ENCODE data around the gene TSACC. TPM values are rescaled to one million over a fixed set of nuclear protein-coding genes. Genes with fewer than 3 reads are reported as not detected.
"Not testable (repeated sequence)": the region's sequence is repeated elsewhere in the genome, so short reads cannot be mapped to it uniquely, and the experiment has no call there.

TSACC gene
- total RNA-seq, 1 experiment from 2014 or later, result not detected

DNA sequence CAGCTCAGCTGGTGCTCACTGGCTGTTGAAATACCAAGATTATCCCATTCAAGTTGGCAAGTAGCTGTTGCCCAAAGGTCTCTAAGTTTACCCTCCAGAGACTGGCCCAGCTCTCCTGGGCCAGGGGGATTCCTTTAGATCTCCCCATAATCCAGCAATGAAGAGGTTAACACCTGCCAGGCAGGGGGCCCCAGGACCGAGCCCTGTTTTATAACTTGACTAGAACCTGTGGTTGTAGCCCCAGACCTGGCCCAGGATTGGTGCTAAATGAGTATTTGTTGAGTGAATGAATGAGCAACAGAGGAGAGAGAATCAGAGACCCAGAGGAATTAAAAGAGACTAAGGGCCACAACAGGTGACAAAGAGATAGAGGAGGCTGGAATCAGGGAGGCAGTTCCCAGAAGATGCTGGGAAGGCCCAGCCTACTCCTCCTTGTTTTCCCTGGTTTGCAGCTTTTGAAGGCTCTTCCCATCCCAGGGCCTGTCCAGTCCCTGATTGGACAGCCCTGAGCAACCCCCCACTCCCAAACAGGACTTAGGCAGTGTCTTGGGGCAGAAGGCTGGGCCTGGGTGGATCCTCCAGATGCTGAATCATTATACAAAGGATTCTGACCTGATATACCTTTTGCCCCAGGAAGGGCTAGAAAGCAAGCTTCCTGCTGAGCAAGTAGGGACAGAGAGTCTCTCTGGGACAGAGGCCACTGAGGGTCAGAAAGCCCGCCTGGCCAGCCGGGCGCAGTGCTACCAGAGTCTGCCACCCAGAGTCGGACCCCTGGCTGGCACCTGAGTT is 28.2 kb downstream of the TSACC start:
- Histone ChIP-seq H4K20me1 (ENCODE audit: insufficient read depth, low read depth, low read length) (no peaks in the 10 kb centered on the region), H3K27ac (ENCODE audit: low read length) (no peak overlapping the region), H3K4me1 (ENCODE audit: low read length) (no peaks in the 10 kb centered on the region), H3K9me3 (ENCODE audit: low read length) (no peaks in the 10 kb centered on the region), H3K27me3 (ENCODE audit: low read length) (no peaks in the 10 kb centered on the region), H3K79me2 (ENCODE audit: low read length) (no peaks in the 10 kb centered on the region), H2AFZ (ENCODE audit: low read length) (no peak overlapping the region), H3K4me3 (ENCODE audit: low read length) (no peak overlapping the region), H3K36me3 (ENCODE audit: insufficient read depth, low read length) (no peaks in the 10 kb centered on the region), H3K9ac (ENCODE audit: low read length) (no peak overlapping the region), H3K9me2 (replicated peaks; ENCODE audit: insufficient read depth, low read length) (no peaks in the 10 kb centered on the region), H3K4me2 (ENCODE audit: low read depth, low read length, poor library complexity, severe bottlenecking) (no peak overlapping the region)
- no peak for DNase-seq

- H4K20me1 ChIP-seq (ENCODE audit: insufficient read depth, low read depth, low read length), result no peaks in the 10 kb centered on the region
- no peaks in the 10 kb centered on the region for H3K4me1 ChIP-seq (ENCODE audit: low read length)
- H3K9me3 ChIP-seq (ENCODE audit: low read length), result no peaks in the 10 kb centered on the region
- no peak overlapping the region for H2AFZ ChIP-seq (ENCODE audit: low read length)
- no peak overlapping the region for H3K9ac ChIP-seq (ENCODE audit: low read length)
- no peak for DNase-seq
- no peak overlapping the region for H3K4me2 ChIP-seq (ENCODE audit: low read depth, low read length, poor library complexity, severe bottlenecking)
- H3K9me2 ChIP-seq (replicated peaks; ENCODE audit: insufficient read depth, low read length), result no peaks in the 10 kb centered on the region
- no peak overlapping the region for H3K27ac ChIP-seq (ENCODE audit: low read length)
- H3K27me3 ChIP-seq (ENCODE audit: low read length), result no peaks in the 10 kb centered on the region
- no peak overlapping the region for H3K4me3 ChIP-seq (ENCODE audit: low read length)
- no peaks in the 10 kb centered on the region for H3K79me2 ChIP-seq (ENCODE audit: low read length)
- no peaks in the 10 kb centered on the region for H3K36me3 ChIP-seq (ENCODE audit: insufficient read depth, low read length)
Measured at GRCh38 chr1:156367383-156368156, 29.2 kb downstream of the TSACC start.

GRCh38 chr1:156368157-156368658 is 29.9 kb downstream of the TSACC start:
- H3K4me1 ChIP-seq (ENCODE audit: low read length), result no peaks in the 10 kb centered on the region
- no peaks in the 10 kb centered on the region for H3K9me3 ChIP-seq (ENCODE audit: low read length)
- no peaks in the 10 kb centered on the region for H3K27me3 ChIP-seq (ENCODE audit: low read length)
- H3K79me2 ChIP-seq (ENCODE audit: low read length), result no peaks in the 10 kb centered on the region
- H3K4me2 ChIP-seq (ENCODE audit: low read depth, low read length, poor library complexity, severe bottlenecking), result no peak overlapping the region
- no peak overlapping the region for H3K9ac ChIP-seq (ENCODE audit: low read length)
- H3K9me2 ChIP-seq (replicated peaks; ENCODE audit: insufficient read depth, low read length), result no peaks in the 10 kb centered on the region
- no peaks in the 10 kb centered on the region for H3K36me3 ChIP-seq (ENCODE audit: insufficient read depth, low read length)
- no peak overlapping the region for H3K4me3 ChIP-seq (ENCODE audit: low read length)
- H3K27ac ChIP-seq (ENCODE audit: low read length), result no peak overlapping the region
- H4K20me1 ChIP-seq (ENCODE audit: insufficient read depth, low read depth, low read length), result no peaks in the 10 kb centered on the region
- no peak for DNase-seq
- H2AFZ ChIP-seq (ENCODE audit: low read length), result no peak overlapping the region

GRCh38 chr1:156368889-156369684 is 30.8 kb downstream of the TSACC start, which contains the start of gene RHBG:
TSS of gene RHBG (plus strand) at chr1:156369211. CDS start at chr1:156369250, 39 bp downstream.
- Histone ChIP-seq H3K4me3 (ENCODE audit: low read length) (no peak within 1 kb of the TSS), H3K36me3 (ENCODE audit: insufficient read depth, low read length) (no peaks in the 10 kb centered on the region), H4K20me1 (ENCODE audit: insufficient read depth, low read depth, low read length) (no peaks in the 10 kb centered on the region), H3K79me2 (ENCODE audit: low read length) (no peaks in the 10 kb centered on the region), H2AFZ (ENCODE audit: low read length) (no peak within 1 kb of the TSS), H3K9me2 (replicated peaks; ENCODE audit: insufficient read depth, low read length) (no peaks in the 10 kb centered on the region), H3K9me3 (ENCODE audit: low read length) (no peaks in the 10 kb centered on the region), H3K9ac (ENCODE audit: low read length) (no peak within 1 kb of the TSS), H3K27me3 (ENCODE audit: low read length) (no peaks in the 10 kb centered on the region), H3K4me1 (ENCODE audit: low read length) (no peaks in the 10 kb centered on the region), H3K27ac (ENCODE audit: low read length) (no peak within 1 kb of the TSS), H3K4me2 (ENCODE audit: low read depth, low read length, poor library complexity, severe bottlenecking) (no peak within 1 kb of the TSS)
- DNase-seq, result no peak

- not testable (repeated sequence) for H3K4me1 ChIP-seq (ENCODE audit: low read length); H3K4me3 ChIP-seq (ENCODE audit: low read length); H4K20me1 ChIP-seq (ENCODE audit: insufficient read depth, low read depth, low read length); DNase-seq; H3K27ac ChIP-seq (ENCODE audit: low read length); H2AFZ ChIP-seq (ENCODE audit: low read length); H3K9ac ChIP-seq (ENCODE audit: low read length); H3K79me2 ChIP-seq (ENCODE audit: low read length); H3K9me2 ChIP-seq (replicated peaks; ENCODE audit: insufficient read depth, low read length); H3K4me2 ChIP-seq (ENCODE audit: low read depth, low read length, poor library complexity, severe bottlenecking); H3K9me3 ChIP-seq (ENCODE audit: low read length); H3K27me3 ChIP-seq (ENCODE audit: low read length); H3K36me3 ChIP-seq (ENCODE audit: insufficient read depth, low read length)
Measured at GRCh38 chr1:156369685-156370286, 31.5 kb downstream of the TSACC start.

DNA sequence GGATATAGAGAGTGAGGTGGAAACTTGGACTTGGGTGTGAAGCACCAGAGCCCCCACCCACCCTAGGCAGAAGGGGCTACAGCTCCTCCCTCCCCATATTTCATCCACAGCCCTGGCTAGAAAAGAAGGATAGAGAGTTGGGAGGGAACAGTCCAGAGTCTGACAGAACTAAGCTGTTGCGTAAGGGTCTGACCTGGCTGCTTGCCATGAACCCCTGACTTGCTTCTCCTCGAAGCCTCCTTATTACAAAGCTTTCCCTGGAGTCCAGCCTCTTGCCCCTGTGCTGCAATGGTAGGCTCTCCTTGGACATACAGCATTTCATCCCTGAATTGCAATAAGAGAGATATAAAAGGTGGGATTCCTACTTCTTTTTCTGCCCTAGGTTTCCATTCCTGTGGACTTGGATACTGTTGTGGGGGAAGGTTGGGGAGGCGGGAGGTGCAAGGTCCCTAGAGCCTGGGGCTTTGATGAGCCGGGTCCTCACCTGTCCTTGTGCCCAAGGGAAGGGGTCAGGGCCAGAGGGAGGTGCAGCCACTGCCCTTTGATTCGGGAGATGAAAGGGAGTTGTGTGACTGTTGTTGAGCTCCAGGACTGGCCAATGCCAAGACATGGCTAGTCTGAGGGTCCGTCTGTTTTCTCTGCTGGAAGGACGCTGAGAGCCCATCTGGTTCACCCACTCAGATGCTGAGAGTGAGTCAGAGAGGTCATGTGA is 33.4 kb downstream of the TSACC start:
- no peaks in the 10 kb centered on the region for H3K9me2 ChIP-seq (replicated peaks; ENCODE audit: insufficient read depth, low read length)
- H3K9ac ChIP-seq (ENCODE audit: low read length), result no peak overlapping the region
- no peaks in the 10 kb centered on the region for H3K36me3 ChIP-seq (ENCODE audit: insufficient read depth, low read length)
- H3K4me1 ChIP-seq (ENCODE audit: low read length), result no peaks in the 10 kb centered on the region
- no peak for DNase-seq
- no peaks in the 10 kb centered on the region for H3K27me3 ChIP-seq (ENCODE audit: low read length)
- no peaks in the 10 kb centered on the region for H4K20me1 ChIP-seq (ENCODE audit: insufficient read depth, low read depth, low read length)
- H2AFZ ChIP-seq (ENCODE audit: low read length), result no peak overlapping the region
- H3K27ac ChIP-seq (ENCODE audit: low read length), result no peak overlapping the region
- no peak overlapping the region for H3K4me2 ChIP-seq (ENCODE audit: low read depth, low read length, poor library complexity, severe bottlenecking)
- no peak overlapping the region for H3K4me3 ChIP-seq (ENCODE audit: low read length)
- no peaks in the 10 kb centered on the region for H3K9me3 ChIP-seq (ENCODE audit: low read length)
- H3K79me2 ChIP-seq (ENCODE audit: low read length), result no peaks in the 10 kb centered on the region

DNA sequence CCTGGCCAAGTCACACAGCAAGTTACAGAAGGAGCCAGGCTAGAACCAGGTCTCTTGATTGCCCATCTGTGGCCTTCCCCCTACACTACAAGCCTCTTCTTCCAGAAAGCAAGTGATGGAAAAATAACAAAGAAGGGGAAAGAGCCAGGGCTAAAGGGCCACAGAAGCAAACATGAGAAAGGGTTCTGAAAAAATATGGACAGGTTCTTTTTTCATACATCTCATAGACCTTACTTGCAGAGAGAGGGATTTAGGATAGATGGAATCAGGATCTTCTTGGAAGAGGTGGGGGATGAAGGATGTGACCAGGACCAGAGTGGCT is 33.9 kb downstream of the TSACC start:
- no peaks in the 10 kb centered on the region for H3K79me2 ChIP-seq (ENCODE audit: low read length)
- H3K36me3 ChIP-seq (ENCODE audit: insufficient read depth, low read length), result no peaks in the 10 kb centered on the region
- no peak overlapping the region for H2AFZ ChIP-seq (ENCODE audit: low read length)
- no peaks in the 10 kb centered on the region for H3K4me1 ChIP-seq (ENCODE audit: low read length)
- H3K27me3 ChIP-seq (ENCODE audit: low read length), result no peaks in the 10 kb centered on the region
- H3K27ac ChIP-seq (ENCODE audit: low read length), result no peak overlapping the region
- H3K9me3 ChIP-seq (ENCODE audit: low read length), result no peaks in the 10 kb centered on the region
- H4K20me1 ChIP-seq (ENCODE audit: insufficient read depth, low read depth, low read length), result no peaks in the 10 kb centered on the region
- DNase-seq, result no peak
- H3K9ac ChIP-seq (ENCODE audit: low read length), result no peak overlapping the region
- H3K9me2 ChIP-seq (replicated peaks; ENCODE audit: insufficient read depth, low read length), result no peaks in the 10 kb centered on the region
- H3K4me2 ChIP-seq (ENCODE audit: low read depth, low read length, poor library complexity, severe bottlenecking), result no peak overlapping the region
- H3K4me3 ChIP-seq (ENCODE audit: low read length), result no peak overlapping the region
